SK-N-MC (cell line): ENCODE data around the gene SAMHD1.

Source experiments
- EZH2 ChIP-seq: fragments of 200-600 bp; sonication (generic); IDR thresholded peaks from one replicate; pipeline ENCODE4 v1.6.1; 2017; ENCODE audit warnings: antibody characterized with exemption
- POLR2AphosphoS5 ChIP-seq: IDR thresholded peaks from 2 replicates; pipeline ENCODE4 v1.6.1; 2012; ENCODE audit warnings: mild to moderate bottlenecking, low read depth, low read length, borderline replicate concordance

DNA sequence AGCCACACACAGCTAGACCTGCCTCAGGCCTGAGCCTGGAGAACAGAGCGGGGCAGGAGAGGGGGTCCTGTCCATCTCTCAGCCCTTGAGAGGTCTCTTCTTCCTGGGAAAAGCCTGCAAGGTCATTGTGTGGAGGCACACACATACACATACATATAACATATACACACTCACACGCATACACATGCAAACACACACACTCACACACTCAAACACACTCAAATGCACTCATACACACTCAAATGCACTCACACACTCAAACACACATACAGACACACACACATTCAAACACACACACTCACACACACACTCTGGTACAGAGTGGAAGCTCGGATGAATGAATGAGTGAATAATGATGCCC is 75.1 kb downstream of the SAMHD1 start:
- TF ChIP-seq EZH2 (no peak), POLR2AphosphoS5 (no peak)
